HFF-Myc (cell line): ENCODE measurements around the gene TBL1Y.

ENCODE experiments used
- DNase-seq: peaks from one replicate; pipeline ENCODE4 v3.0.0-alpha.2; 2011; ENCODE audit warnings: low read depth; ENCODE audit errors: extremely low read depth
- H3K4me3 ChIP-seq: replicated peaks from 2 replicates; pipeline ENCODE4 v1.5.1; 2011; ENCODE audit warnings: low read depth, mild to moderate bottlenecking, control low read depth, low read length
- TF ChIP-seq, protein P1 (sequence below): IDR thresholded peaks from 2 replicates; pipeline ENCODE4 v1.5.1; 2012; ENCODE audit warnings: mild to moderate bottlenecking, low read depth, low read length, control low read depth; ENCODE audit errors: missing control alignments

Gene TBL1Y

DNA sequence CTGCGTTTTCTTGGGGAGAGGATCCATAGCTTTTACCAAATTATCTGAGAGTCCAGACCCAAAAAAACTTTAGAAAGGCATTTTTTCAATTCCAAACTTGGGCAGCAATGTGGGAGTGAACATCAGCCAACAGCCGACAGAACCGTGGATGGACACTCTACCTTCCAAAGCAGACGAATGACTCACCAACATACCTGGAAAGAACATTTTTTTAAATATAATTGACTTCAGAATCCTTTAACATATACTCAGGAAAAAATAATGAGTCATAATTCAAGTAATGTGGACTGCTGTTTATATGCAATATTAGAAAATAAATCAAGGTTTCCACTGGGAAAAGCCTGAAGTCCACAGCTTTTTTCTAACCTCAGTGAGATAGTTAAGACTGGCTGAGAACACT is 211.7 kb downstream of the TBL1Y start:
- DNase-seq: no peak

DNA sequence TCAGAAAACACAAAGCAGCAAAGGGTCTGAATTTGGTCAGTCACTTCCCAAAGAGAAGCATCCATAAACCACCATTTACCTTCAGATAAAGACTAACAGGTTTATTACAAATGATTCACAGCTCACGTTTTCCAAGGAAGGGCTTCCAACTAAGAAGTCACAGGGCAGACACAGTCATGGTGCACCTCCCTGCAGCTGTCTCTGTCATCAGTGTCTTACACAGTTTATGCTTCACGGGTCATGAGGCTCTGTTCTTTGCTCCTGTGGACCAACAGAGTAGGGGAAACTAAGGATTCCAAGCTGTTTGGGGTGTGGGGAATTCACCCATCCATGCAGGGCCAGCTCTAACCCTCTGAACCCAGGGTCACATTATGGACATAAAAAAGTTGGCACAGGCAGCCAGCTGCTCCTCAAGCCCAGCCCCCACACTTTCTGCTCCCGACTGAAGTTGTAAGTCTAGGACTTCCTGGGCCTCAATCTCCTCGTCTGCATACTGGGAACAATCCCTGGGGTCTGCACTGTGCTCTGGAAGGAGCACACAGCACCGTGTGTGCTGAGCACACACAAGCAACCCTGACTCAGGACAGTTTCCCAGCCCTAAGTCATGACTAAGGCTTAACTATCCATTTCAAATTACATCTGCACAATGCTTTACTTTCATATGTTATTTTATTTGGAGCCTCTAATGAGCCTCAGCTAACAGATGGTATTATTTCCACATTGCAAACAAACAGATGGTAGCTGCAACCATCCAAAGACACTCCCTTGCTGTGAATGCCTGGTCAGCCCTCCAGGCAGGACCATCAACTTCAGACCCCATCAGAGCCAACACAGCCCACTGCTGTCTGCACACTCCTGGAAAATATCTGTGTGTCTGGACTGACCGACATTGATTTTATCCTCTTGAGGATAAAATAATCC is 214.9 kb downstream of the TBL1Y start:
- TF ChIP-seq, protein P1, sequence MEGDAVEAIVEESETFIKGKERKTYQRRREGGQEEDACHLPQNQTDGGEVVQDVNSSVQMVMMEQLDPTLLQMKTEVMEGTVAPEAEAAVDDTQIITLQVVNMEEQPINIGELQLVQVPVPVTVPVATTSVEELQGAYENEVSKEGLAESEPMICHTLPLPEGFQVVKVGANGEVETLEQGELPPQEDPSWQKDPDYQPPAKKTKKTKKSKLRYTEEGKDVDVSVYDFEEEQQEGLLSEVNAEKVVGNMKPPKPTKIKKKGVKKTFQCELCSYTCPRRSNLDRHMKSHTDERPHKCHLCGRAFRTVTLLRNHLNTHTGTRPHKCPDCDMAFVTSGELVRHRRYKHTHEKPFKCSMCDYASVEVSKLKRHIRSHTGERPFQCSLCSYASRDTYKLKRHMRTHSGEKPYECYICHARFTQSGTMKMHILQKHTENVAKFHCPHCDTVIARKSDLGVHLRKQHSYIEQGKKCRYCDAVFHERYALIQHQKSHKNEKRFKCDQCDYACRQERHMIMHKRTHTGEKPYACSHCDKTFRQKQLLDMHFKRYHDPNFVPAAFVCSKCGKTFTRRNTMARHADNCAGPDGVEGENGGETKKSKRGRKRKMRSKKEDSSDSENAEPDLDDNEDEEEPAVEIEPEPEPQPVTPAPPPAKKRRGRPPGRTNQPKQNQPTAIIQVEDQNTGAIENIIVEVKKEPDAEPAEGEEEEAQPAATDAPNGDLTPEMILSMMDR: no peak
- H3K4me3 ChIP-seq: no peak overlapping the region
- DNase-seq: no peak

More for the DNA sequence above, 211.7 kb downstream of the TBL1Y start:
- H3K4me3 ChIP-seq: no peak overlapping the region
- TF ChIP-seq, protein P1: no peak

DNA sequence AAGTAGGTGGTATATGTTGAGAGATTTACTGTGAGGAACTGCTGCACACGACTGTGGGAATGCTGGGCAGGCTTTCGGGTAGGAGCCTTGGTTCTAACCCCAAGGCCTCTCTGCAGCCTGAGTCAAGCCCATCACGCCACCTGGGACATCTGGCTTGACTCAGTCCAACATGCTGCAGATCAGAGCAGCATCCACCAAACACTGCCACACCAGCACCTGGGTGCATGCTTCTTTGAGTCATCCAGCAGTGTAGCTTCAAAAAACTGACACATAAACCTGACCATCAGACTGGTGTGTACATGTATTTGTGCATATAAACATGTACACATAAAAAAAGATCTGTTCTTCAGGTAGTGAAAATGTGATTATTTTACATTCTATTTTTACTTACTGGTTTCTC is 217.7 kb downstream of the TBL1Y start:
- TF ChIP-seq, protein P1: no peak
- no peak for DNase-seq
- no peak overlapping the region for H3K4me3 ChIP-seq
